ENCODE measurements around the gene SLC16A12. TPM values are rescaled to one million over a fixed set of nuclear protein-coding genes. Genes with fewer than 3 reads are reported as not detected.

Gene SLC16A12
- total and polyA plus RNA-seq, 2 of the 4 experiments (the other 2 are of a cell fraction), result 1.4 to 1.6 TPM

- no peak for TF ChIP-seq NFE2L2 (IDR thresholded peaks at IDR 0.05; ENCODE audit: low read depth, low read length)
- no peak for TF ChIP-seq SMC3 (IDR thresholded peaks at IDR 0.05; ENCODE audit: low read depth, low read length)
- TF ChIP-seq POLR2A (IDR thresholded peaks at IDR 0.05; ENCODE audit: low read depth, low read length), result no peak
- no peak for TF ChIP-seq BHLHE40 (IDR thresholded peaks at IDR 0.05; ENCODE audit: low read depth, low read length)
- TF ChIP-seq RCOR1 (IDR thresholded peaks at IDR 0.05; ENCODE audit: insufficient replicate concordance, low read length), result no peak
- TF ChIP-seq MAZ (IDR thresholded peaks at IDR 0.05; ENCODE audit: borderline replicate concordance, low read depth, low read length), result no peak
- no peak for TF ChIP-seq MXI1 (IDR thresholded peaks at IDR 0.05; ENCODE audit: borderline replicate concordance, low read depth, low read length)
- TF ChIP-seq CTCF (conservative IDR thresholded peaks at IDR 0.05; ENCODE audit: low read depth, low read length), result no peak
- TF ChIP-seq FOS (IDR thresholded peaks at IDR 0.05; ENCODE audit: low read depth, low read length), result no peak
- no peak for TF ChIP-seq USF2 (IDR thresholded peaks at IDR 0.05; ENCODE audit: low read depth, low read length)
- no peak for TF ChIP-seq CEBPB (IDR thresholded peaks at IDR 0.05; ENCODE audit: low read depth, low read length)
- no peak for TF ChIP-seq RAD21 (IDR thresholded peaks at IDR 0.05; ENCODE audit: low read length)
- no peak for TF ChIP-seq MAFK (IDR thresholded peaks at IDR 0.05; ENCODE audit: low read depth, low read length)
- no peak for TF ChIP-seq CHD1 (IDR thresholded peaks at IDR 0.05; ENCODE audit: low read depth, low read length)
- TF ChIP-seq ELK1 (IDR thresholded peaks at IDR 0.05; ENCODE audit: borderline replicate concordance, low read depth, low read length), result no peak
- TF ChIP-seq RFX5 (IDR thresholded peaks at IDR 0.05; ENCODE audit: low read depth, low read length), result no peak
- Histone ChIP-seq H3K56ac (ENCODE audit: extremely low read depth, insufficient read depth, low read length) (no peak overlapping the region), H4K20me1 (ENCODE audit: insufficient read depth, low read length) (no peaks in the 10 kb centered on the region), H2AK9ac (replicated peaks; ENCODE audit: low read depth, low read length, poor library complexity) (no peak overlapping the region), H3K36me3 (ENCODE audit: control insufficient read depth, insufficient read depth, low read length) (no peaks in the 10 kb centered on the region), H2BK15ac (ENCODE audit: low read depth, low read length) (no peak overlapping the region), H4K8ac (ENCODE audit: low read depth in 2 of 2, low read length in 2 of 2) (no peak overlapping the region), H3K18ac (ENCODE audit: low read depth, low read length) (no peak overlapping the region), H3K79me1 (ENCODE audit: low read depth in 1 of 2, low read length in 2 of 2) (no peaks in the 10 kb centered on the region; a peak in 1 of 4 replicates), H3K9me1 (ENCODE audit: insufficient read depth, low read length) (peaks cover 7% of the 10 kb centered on the region), H2BK120ac (ENCODE audit: low read depth, low read length) (no peak overlapping the region), H3K14ac (replicated peaks; ENCODE audit: low read depth, low read length) (no peak overlapping the region), H3K27me3 (ENCODE audit: control insufficient read depth, insufficient read depth, low read length) (no peaks in the 10 kb centered on the region), H3K4me2 (ENCODE audit: low read depth, low read length) (no peak overlapping the region), H3K23ac (ENCODE audit: low read depth, low read length) (no peak overlapping the region), H4K5ac (ENCODE audit: low read depth, low read length) (no peak overlapping the region), H2BK5ac (ENCODE audit: low read depth, low read length, poor library complexity, severe bottlenecking) (no peak overlapping the region), H3K27ac (ENCODE audit: insufficient read depth, low read length) (no peak overlapping the region), H2BK20ac (ENCODE audit: low read depth, low read length) (no peak overlapping the region), H3K9me3 (ENCODE audit: control insufficient read depth, insufficient read depth, low read length) (no peaks in the 10 kb centered on the region), H2AK5ac (ENCODE audit: low read depth, low read length) (no peak overlapping the region), H3K4me3 (ENCODE audit: insufficient read depth, low read depth, low read length) (no peak overlapping the region), H3K4me1 (ENCODE audit: control insufficient read depth, insufficient read depth, low read length) (peaks cover 15% of the 10 kb centered on the region), H4K91ac (ENCODE audit: insufficient read depth, low read depth, low read length) (no peak overlapping the region), H3K4ac (ENCODE audit: low read depth, low read length) (no peak overlapping the region), H2AFZ (replicated peaks; ENCODE audit: low read length, poor library complexity) (no peak overlapping the region), H3K9ac (ENCODE audit: low read depth, low read length) (no peak overlapping the region)
- no peak for ATAC-seq (ENCODE audit: low read depth)
- no TSS peak for BruUV-seq (replicated peaks)
- in situ Hi-C loops (cut with MboI; ENCODE audit: low sequenced_read_pairs), result loop anchor here (5.0 to 25.0 kb wide), 3 partner anchors 137 to 1437 kb away; partner anchors contain the start of genes HTR7 and RPP30
- no CpG with 5 or more reads among the region's 5 CpGs for WGBS, 2 experiments (ENCODE audit: extremely low coverage in 2 of 2, insufficient read length in 1 of 2)
- DNase-seq, result no peak
- intact Hi-C loops (cut with micrococcal nuclease), result loop anchor here (10.0 kb wide), 3 partner anchors 850 to 1440 kb away; no protein-coding TSS in a partner anchor
- CTCF ChIA-PET, result no interaction called here
- dilution Hi-C loops (cut with HindIII; ENCODE audit: low sequenced_read_pairs, unreplicated experiment), result no loop called here
- POLR2A ChIA-PET (ENCODE audit: unreplicated experiment), result no interaction called here
Measured at GRCh38 chr10:89425000-89425399, 110.4 kb downstream of the SLC16A12 start.

Measured in IMR-90 (cell line).